ENCODE measurements around the gene AUP1.
"Not testable (repeated sequence)": the region's sequence is repeated elsewhere in the genome, so short reads cannot be mapped to it uniquely, and the experiment has no call there.

The AUP1 gene

DNA sequence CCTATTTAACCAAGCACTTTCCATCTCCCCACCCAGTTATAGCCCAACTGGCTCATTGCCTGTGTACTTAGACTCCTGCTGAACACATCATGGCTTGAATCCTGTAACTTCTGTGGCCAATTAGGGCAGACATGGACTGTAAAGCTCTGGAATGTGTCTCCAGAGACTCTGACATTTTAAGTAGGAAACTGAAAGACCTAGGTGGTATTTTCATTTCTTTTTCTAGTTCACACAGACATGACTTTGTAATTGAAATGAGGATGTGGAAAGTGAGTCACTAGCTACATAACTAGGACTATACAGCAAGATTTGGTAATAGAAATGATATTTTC, 37.2 kb upstream of the AUP1 start:
- H2AFZ ChIP-seq (ENCODE audit: low read depth, low read length): peak overlapping the region; percentile 22; the same call in 1 of the 2 replicates
- TF ChIP-seq, protein P1, sequence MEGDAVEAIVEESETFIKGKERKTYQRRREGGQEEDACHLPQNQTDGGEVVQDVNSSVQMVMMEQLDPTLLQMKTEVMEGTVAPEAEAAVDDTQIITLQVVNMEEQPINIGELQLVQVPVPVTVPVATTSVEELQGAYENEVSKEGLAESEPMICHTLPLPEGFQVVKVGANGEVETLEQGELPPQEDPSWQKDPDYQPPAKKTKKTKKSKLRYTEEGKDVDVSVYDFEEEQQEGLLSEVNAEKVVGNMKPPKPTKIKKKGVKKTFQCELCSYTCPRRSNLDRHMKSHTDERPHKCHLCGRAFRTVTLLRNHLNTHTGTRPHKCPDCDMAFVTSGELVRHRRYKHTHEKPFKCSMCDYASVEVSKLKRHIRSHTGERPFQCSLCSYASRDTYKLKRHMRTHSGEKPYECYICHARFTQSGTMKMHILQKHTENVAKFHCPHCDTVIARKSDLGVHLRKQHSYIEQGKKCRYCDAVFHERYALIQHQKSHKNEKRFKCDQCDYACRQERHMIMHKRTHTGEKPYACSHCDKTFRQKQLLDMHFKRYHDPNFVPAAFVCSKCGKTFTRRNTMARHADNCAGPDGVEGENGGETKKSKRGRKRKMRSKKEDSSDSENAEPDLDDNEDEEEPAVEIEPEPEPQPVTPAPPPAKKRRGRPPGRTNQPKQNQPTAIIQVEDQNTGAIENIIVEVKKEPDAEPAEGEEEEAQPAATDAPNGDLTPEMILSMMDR (IDR thresholded peaks at IDR 0.05; ENCODE audit: low read depth, low read length): no peak
- TF ChIP-seq EZH2phosphoT487 (IDR thresholded peaks at IDR 0.05; ENCODE audit: low read depth): no peak

DNA sequence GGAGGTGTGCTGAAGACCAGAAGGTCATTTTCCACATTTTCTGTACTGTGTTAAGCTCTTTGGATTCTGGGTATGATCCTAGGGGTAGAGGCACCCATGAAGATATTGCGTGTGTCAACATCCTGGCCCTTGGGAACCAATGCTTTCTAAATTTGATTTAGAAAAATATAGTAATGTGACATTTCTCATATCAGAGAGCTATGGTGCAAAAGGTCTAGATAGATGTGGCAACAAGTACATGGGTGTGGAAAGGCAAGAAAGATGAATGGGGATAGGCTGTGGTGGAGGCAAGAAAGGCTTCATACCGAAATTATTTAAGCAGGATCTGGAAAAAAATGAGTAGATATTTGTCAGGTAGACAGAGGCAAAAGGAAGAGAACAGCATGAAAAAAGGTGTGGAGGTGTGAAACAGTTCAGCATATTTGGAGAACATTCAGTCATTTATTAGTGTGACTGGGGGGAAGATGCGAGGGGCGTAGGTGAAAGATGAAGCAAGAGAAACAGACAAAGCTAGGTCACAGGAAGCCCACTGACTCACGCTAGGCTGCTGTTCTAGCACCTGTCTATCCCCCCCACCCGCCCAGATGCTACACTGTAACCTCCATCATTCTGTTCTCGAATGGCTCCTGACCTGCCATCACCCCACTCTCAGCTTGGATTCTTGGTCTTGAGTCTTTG, 36.7 kb upstream of the AUP1 start:
- Histone ChIP-seq H3K4me3 (ENCODE audit: low read length) (peak overlapping the region; percentile 24; the same call in 1 of the 2 replicates), H3K4me1 (ENCODE audit: low read length) (peaks cover 24% of the 10 kb centered on the region), H3K36me3 (replicated peaks; ENCODE audit: low read depth, low read length) (no peaks in the 10 kb centered on the region), H3K27me3 (ENCODE audit: low read depth, low read length) (peaks cover 7% of the 10 kb centered on the region), H3K27ac (ENCODE audit: low read length) (0 out of 2 replicates have a peak overlapping the region, but pooled peaks have one; percentile 10), H3K4me2 (ENCODE audit: low read length) (peak overlapping the region; percentile 62), H3K9ac (ENCODE audit: low read length) (no peak overlapping the region), H4K20me1 (ENCODE audit: insufficient read depth, low read length) (no peaks in the 10 kb centered on the region), H2AFZ (ENCODE audit: low read depth, low read length) (peak overlapping the region; percentile 22; the same call in 1 of the 2 replicates), H3K79me2 (ENCODE audit: low read length) (no peaks in the 10 kb centered on the region), H3K9me3 (ENCODE audit: insufficient read depth, low read length) (no peaks in the 10 kb centered on the region)
- no peak for TF ChIP-seq EZH2phosphoT487 (IDR thresholded peaks at IDR 0.05; ENCODE audit: low read depth)
- TF ChIP-seq, protein P1 (IDR thresholded peaks at IDR 0.05; ENCODE audit: low read depth, low read length): no peak

More for the DNA sequence above, 37.2 kb upstream of the AUP1 start:
- H4K20me1 ChIP-seq (ENCODE audit: insufficient read depth, low read length): no peaks in the 10 kb centered on the region
- H3K4me2 ChIP-seq (ENCODE audit: low read length): peak overlapping the region; percentile 62
- H3K36me3 ChIP-seq (replicated peaks; ENCODE audit: low read depth, low read length): no peaks in the 10 kb centered on the region
- no peak overlapping the region for H3K9ac ChIP-seq (ENCODE audit: low read length)
- peaks cover 29% of the 10 kb centered on the region for H3K4me1 ChIP-seq (ENCODE audit: low read length)
- no peaks in the 10 kb centered on the region for H3K79me2 ChIP-seq (ENCODE audit: low read length)
- H3K27ac ChIP-seq (ENCODE audit: low read length): 0 out of 2 replicates have a peak overlapping the region, but pooled peaks have one; percentile 10
- H3K4me3 ChIP-seq (ENCODE audit: low read length): peak overlapping the region; percentile 24; the same call in 1 of the 2 replicates
- no peaks in the 10 kb centered on the region for H3K9me3 ChIP-seq (ENCODE audit: insufficient read depth, low read length)
- peaks cover 4% of the 10 kb centered on the region; the same call in 1 of the 2 replicates for H3K27me3 ChIP-seq (ENCODE audit: low read depth, low read length)

DNA sequence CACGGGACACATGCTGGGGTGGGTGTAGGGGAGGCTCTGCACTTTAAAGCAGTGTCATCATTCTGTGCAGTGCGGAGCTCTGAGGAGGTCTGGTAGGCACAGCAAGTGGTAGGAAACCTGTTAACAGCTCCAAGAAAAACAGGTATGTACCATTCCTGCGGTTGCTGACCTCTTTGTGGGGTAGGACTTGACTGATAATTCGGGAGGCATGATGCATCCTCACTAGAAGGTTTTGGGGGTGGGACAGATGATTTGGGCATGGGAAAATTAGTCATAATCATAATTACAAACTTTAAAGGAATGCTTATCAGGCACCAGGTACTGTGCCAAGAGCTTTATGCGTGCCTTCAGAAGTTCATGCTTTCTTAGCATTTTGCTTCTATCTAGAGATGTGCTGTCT, 34.7 kb upstream of the AUP1 start:
- no peaks in the 10 kb centered on the region for H3K36me3 ChIP-seq (replicated peaks; ENCODE audit: low read depth, low read length)
- H3K4me1 ChIP-seq (ENCODE audit: low read length): peaks cover 12% of the 10 kb centered on the region
- TF ChIP-seq, protein P1 (IDR thresholded peaks at IDR 0.05; ENCODE audit: low read depth, low read length): no peak
- TF ChIP-seq EZH2phosphoT487 (IDR thresholded peaks at IDR 0.05; ENCODE audit: low read depth): no peak
- H3K9ac ChIP-seq (ENCODE audit: low read length): no peak overlapping the region
- H3K4me3 ChIP-seq (ENCODE audit: low read length): no peak overlapping the region
- no peak overlapping the region for H2AFZ ChIP-seq (ENCODE audit: low read depth, low read length)
- H3K27ac ChIP-seq (ENCODE audit: low read length): no peak overlapping the region
- H3K9me3 ChIP-seq (ENCODE audit: insufficient read depth, low read length): no peaks in the 10 kb centered on the region
- no peaks in the 10 kb centered on the region for H3K79me2 ChIP-seq (ENCODE audit: low read length)
- H3K27me3 ChIP-seq (ENCODE audit: low read depth, low read length): peaks cover 15% of the 10 kb centered on the region
- H4K20me1 ChIP-seq (ENCODE audit: insufficient read depth, low read length): no peaks in the 10 kb centered on the region
- H3K4me2 ChIP-seq (ENCODE audit: low read length): no peak overlapping the region

DNA sequence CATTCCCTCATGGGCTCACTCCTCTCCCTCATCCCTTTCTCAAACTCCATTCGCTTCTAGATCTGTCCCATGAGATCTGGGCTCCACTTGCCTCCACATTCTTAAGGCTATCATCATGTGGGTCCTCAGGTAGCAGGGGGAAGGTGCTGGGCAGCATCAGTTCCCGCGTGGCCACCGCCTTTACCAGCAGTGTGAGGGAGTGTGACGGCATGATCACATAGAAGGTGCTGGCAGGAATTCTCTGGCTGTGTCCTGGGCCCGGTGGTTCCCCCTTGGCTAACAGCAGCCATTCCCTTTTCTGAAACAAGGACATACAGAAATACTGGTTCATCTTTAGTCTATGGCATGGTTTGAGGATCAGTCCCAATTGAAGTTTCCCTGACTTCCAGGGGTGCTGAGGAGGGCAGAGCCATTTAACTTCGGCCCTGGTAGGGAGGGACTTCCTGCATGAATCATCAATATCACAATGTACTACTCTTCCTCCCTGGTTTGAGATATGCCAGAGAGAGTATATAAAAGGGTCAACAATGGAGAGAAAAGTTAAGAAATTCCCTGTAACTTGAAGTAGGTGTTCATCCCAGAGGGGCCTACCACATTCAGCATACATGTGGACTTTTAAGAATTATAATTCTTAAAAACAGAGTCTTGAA, 32.7 kb upstream of the AUP1 start:
- Histone ChIP-seq H3K27ac (ENCODE audit: low read length) (no peak overlapping the region), H2AFZ (ENCODE audit: low read depth, low read length) (no peak overlapping the region)

DNA sequence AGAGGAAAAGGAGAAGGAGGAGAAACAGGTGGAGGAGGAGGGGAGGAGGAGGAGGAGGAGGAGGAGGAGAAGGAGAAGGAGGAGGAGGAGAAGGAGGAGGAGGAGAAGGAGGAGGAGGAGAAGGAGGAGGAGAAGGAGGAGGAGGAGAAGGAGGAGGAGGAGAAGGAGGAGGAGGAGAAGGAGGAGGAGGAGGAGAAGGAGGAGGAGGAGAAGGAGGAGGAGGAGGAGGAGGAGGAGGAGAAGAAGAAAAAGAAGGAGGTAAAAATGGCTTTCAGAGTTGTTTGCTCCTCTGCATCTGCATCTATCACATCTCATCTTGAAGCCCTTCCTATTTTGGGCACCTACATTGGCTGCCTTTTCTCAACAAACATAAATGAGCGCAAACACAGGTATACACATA, 31.5 kb upstream of the AUP1 start:
- peaks cover 12% of the 10 kb centered on the region for H3K27me3 ChIP-seq (ENCODE audit: low read depth, low read length)
- not testable (repeated sequence) for H3K4me3 ChIP-seq (ENCODE audit: low read length)

More for the DNA sequence above, 32.7 kb upstream of the AUP1 start:
- Histone ChIP-seq H3K4me1 (ENCODE audit: low read length) (peaks cover 10% of the 10 kb centered on the region), H3K36me3 (replicated peaks; ENCODE audit: low read depth, low read length) (no peaks in the 10 kb centered on the region), H3K4me2 (ENCODE audit: low read length) (no peak overlapping the region), H3K9ac (ENCODE audit: low read length) (no peak overlapping the region), H4K20me1 (ENCODE audit: insufficient read depth, low read length) (no peaks in the 10 kb centered on the region), H3K27me3 (ENCODE audit: low read depth, low read length) (peaks cover 12% of the 10 kb centered on the region), H3K79me2 (ENCODE audit: low read length) (no peaks in the 10 kb centered on the region), H3K4me3 (ENCODE audit: low read length) (no peak overlapping the region), H3K9me3 (ENCODE audit: insufficient read depth, low read length) (no peaks in the 10 kb centered on the region)
- TF ChIP-seq, protein P1 (IDR thresholded peaks at IDR 0.05; ENCODE audit: low read depth, low read length): no peak
- TF ChIP-seq EZH2phosphoT487 (IDR thresholded peaks at IDR 0.05; ENCODE audit: low read depth): no peak

More for the DNA sequence above, 31.5 kb upstream of the AUP1 start:
- not testable (repeated sequence) for H3K9ac ChIP-seq (ENCODE audit: low read length); H3K36me3 ChIP-seq (replicated peaks; ENCODE audit: low read depth, low read length); H4K20me1 ChIP-seq (ENCODE audit: insufficient read depth, low read length); H3K4me2 ChIP-seq (ENCODE audit: low read length); H3K4me1 ChIP-seq (ENCODE audit: low read length); H3K27ac ChIP-seq (ENCODE audit: low read length); H3K9me3 ChIP-seq (ENCODE audit: insufficient read depth, low read length); H2AFZ ChIP-seq (ENCODE audit: low read depth, low read length); H3K79me2 ChIP-seq (ENCODE audit: low read length)
